ENCODE results near the gene RTN4RL2.
A peak's percentile ranks its signal among the peaks of the same experiment; 100 is the strongest.

RTN4RL2 gene

DNA sequence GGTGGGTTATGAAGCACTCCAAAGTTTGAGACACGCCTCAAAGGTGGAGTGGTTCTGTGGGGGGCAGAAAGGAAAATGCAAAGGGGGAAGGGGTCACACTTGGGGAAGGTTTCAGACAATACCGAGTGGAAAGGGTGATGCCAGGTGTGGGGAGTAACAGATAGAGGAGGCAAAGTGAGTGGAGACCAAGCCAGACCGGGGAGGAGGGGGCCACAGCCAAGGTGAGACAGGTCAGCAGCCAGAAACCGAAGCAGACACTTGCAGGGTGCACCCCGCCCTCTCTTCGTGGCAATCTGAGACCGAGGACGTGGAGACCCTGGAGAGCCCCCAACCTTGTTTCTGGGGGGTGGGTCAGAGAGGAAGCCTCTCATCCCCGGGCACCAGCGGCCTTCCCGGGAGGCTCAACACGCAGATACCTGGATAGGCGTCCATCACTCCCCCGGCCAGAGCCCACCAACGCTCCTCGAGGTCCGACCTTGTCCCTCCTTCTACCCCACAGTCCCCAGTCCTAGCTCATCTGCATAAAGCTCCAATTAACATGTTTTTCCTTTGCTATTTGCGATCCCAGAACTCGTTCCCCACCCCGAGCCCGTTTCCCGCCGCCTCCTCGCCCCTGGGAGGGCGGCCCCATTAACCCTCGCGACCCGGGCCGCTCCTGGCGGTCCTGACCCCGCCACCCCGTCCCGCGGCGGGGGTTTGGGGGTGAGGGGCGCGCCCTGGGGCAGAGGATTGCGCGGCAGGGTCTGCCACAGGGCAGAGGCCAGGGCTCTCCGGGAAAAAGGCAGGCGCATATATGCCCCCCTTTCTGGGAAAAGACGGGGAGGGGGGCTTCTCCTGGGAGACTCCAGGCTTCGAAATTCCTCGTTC is 21.8 kb downstream of the RTN4RL2 start:
- no peak for DNase-seq

DNA sequence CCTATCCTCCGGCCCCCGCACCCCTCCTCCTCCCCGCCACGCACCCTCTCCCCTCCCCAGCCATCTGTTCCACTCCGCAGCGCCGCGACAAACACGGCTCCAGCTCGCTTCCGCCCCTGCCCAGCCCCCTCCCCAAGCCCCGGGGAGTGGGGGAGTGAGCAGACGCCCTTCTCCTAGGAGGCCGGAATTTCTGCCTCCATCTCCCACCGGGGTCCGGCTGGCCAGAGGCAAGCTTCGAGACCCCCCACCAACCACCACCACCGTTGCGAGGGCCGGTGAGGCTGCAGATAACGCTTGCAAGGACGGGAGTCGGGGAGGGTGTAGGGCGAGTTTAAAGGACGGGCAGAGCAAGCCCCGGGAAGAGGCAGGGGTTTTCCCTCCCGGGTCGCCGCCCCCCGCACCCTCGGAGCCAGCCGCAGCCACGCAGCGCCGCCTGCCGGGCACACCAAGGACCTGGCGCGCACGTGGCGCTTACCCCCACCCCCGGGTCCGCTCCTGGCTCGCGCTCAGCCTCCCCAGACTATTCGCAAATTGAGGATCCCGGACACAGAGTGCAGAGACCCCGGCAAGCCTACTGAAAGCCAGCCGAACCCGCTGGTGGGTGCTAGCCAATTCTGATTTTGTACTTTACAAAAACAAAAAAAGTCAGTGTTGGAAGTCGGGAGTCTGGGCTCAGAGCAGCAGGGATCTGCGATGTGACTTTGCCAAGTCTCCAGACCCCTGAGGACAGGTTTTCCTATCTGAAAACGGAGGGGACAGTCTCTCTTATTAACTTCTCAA is 22.6 kb downstream of the RTN4RL2 start:
- DNase-seq = peak; percentile 44

DNA sequence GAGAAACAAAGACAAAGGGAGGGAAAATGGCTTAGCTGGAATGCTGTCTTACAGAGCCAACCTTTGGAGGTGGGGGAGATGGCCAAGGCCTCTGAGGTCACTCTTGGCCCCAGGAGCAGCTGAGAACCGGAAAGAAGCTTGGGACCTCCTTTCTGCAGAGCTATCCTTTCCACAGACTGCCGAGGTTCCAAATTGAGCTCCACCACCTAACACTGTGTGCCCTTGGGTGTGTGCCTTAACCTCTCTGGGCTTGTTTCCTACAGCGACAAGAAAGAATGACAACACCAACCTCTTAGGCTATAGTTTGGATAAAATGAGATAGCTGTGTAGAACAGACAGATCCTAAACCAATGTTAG is 23.2 kb downstream of the RTN4RL2 start:
- no peak for DNase-seq

DNA sequence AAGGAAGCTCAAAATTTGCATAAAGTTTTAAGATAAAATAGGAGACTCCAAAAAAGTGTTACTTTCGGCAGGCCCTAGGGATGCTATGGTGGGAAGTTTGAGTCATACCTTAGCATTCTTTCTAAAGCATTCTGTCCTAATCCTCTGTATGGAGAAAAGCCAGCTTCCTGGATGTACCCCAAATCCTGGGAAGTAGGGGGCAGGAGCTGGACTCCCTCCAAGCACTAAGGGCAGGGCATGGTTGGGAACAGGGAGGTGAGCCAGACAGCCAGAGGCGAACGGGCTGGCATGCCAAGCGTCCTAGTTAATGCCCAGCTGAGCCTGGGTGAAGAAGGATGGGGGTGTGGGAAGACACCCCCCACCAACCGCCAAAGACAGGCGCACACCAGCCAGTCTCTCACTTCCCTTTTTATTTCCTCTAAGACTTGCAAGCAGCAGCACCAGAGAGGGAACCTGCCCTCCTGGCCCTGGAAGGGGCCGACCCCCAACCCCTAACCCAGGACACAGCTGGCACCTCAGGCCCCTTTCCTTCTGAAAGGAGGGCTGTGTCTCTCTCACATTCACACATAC is 23.9 kb downstream of the RTN4RL2 start:
- DNase-seq = no peak

DNA sequence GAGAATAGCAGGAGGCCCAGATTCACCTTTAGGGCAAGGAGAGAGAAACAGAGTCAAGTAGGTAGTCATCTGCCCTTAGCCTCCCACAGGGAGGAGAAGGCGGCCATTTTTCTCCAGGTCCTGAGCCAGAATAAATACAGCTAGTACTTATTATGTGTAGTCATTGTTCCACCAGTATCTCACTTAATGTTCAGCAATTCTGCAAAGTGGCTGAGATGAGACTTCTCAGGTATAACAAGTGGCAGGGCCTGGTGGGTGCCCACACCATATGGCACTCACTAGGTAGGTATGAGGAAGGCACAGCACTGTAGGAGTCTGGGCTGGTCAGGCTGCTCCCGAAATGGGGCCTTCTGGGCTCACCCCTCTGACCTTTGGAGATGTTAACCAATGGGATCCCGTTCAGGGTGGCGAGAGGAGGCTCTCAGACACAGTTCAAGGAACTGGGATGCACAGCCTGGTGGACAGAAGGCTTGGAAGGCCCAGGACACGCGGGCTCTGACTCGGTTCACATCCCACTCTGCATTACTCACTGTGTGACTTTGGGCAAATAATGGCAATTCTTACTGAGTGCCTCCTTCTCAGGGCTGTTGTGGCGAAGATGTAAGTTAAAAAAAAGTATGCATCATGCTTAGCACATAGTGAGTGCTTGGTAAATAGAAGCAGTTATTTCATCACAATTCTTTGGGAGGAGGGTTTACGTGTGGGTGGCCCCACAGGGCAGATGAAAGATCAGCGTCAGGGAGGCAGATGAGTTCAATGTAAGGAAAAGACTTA is 25.1 kb downstream of the RTN4RL2 start:
- no peak for DNase-seq

DNA sequence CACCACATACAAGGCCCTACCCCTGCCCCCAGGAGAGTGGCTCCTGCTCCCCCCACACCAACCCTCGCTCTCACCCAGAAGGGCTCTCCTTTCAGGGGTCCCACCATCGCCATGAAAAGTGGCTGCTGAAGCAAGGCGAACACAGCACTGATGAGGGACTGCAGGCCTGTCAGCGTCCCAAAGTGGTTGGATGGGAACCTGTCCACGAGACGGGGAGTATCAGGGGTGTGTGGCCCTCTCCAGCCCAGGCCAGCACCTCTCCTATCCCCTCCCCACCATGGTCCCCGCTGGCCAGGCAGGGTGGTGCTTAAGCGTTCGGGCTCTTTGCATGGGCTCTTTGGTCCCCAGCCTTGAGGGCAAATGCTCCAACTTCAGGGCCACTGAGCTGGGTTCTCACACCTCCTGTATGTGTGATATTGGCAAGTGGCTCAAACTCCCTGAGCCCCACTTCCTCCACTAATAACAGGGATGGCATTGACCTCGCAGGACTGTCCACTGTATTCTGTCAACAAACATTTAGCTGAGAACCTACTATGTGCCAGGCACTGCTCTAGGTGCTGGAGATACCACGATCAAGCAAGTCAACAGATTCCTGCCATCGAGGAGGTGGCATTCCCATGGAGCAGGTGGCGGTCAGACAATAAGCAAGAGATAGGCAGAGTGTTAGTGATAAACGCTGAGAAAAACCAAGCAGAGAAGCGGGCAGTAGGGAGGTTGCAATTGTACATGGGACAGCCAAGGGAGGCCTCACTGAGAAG is 26.9 kb downstream of the RTN4RL2 start:
- DNase-seq = no peak

DNA sequence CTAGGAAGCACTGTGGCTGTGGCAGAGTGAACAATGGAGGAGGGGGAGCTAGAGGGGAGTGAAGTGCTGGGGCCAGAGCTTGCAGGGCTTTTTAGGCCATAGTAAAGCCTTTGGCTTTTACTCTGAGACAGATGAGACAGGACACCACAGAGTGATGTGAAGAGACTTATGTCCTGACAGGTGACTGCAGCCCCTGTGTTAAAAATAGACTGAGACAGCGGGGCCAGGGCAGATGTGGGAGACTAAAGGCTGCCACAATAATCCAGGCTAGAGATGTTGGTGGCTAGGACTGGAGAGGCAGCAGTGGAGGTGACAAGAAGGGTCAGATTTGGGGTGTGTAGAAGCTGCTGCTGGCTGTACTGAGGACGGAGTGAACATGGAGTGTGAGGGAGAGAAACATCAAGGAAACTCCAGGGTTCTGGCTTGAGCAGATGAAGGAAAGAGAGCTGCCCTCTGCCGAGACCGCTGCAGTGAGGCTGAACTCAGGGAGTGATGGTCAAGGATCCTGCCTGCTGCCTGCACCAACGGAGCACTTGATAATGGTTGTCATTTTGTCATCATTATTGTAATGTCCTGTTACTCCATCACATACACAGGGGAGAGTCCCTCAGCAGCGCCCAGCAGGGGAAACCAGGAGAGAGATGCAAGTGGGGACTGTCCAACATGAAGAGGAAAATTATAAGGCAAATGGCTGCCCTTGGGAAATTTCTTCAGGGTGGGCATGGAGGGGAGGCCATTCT is 27.8 kb downstream of the RTN4RL2 start:
- DNase-seq = no peak

- no peak for DNase-seq
Observed at GRCh38 chr11:57490456-57491248, 30.3 kb downstream of the RTN4RL2 start.

- DNase-seq = peak; percentile 34
Observed at GRCh38 chr11:57491371-57492061, 31.2 kb downstream of the RTN4RL2 start.

DNA sequence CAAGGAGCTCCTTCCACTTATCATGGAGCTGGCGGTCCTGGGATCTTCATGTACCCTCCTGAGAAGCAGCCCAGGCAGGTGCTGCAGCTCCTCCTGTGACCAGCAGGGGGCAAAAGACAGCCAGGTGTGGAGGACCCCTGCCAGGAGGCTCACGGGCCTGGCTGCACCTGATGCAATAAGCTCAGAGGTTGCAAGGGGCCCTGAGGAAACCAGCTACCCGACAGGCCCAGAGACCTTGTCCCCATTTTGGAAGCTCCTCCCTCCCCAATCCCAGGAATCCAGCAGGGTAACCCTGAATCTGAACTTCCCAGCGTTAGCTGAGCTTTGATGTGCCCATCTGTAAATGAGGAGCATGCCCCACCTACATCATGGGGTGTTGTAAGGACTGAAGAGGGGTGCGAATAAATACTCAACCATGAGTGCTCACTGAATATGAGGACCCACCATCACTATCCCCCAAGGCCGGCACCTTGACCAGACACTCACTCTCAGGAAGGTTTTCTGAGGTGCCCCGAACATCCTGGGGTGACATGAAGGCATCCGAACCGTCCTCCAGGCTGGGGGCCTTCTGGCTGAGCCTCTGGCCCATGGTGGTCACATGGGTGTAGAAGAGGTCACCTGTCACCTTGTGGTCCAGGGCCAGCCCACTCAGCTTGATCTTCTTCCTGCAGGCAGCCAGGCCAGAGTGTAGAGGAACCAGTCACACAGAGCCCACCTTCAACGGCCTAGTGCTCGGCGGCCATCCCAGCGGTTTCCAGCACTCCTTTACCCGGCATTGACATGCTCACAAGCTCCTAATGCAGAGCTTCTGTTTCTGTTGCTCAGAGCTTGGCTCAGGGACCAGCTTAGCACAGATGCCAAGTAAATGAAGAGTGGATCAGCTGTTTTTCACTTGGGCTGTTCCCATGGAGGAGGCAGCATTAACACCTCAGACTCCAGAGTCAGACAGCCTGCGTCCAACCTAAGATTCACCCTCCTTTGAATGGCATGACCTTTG is 33.5 kb downstream of the RTN4RL2 start:
- DNase-seq = peak; percentile 76

DNA sequence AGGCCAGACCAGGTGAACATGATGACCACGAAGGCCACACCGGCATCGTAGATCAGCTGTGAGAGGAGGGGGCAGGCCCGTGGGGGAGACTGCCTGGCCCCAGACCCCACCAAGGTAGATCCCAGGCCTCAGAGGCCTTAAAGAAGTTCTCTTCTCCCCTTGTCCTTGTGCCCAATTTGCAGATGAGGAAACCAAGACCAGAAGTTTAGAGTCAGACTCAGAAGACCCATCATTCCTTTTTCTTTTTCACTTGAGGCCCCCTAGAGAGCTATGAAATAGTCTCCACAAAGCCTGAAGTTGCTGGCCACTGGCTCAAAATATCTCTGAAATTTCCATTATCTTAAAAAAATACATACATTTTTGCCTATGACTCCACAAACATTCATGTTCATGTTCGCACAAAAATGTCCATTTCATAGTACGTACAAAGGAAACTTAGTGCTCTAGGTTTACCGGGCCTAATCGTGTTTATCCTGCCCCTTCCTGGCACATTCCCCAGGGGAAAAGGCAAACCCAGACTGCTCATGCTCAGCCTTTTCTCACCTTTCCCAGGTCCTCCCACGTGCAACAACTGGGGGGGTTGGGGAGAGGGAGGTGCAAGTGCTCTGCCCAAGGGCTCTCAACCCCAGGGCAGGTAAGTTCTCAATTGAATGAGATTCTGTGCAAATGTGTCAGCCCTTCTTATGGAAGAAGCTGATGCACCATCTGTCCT is 35.9 kb downstream of the RTN4RL2 start:
- no peak for DNase-seq

- DNase-seq = no peak
Observed at GRCh38 chr11:57497303-57498247, 37.2 kb downstream of the RTN4RL2 start.

DNA sequence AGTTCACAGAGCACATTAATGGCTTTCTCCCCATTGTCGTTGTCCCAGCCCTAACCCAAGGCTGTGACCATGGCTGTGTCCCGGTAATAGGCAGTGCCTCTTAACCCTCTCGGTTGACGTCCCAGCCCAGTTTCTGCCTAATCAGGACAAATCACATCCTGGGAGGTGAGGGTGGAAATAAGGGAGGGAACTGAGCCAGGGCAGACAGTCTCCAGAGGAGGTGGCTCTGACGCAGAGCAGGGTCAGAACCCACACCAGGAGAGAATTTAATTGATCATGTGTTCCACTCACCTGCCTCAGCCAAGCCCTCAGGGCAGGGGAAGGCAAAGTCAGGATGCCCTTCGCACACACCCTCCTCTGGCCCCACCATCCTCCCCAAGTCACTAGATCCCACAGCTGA is 38.2 kb downstream of the RTN4RL2 start:
- no peak for DNase-seq

- DNase-seq = no peak
Observed at GRCh38 chr11:57499413-57499982, 39.2 kb downstream of the RTN4RL2 start.

GRCh38 chr11:57499983-57500461 is 39.7 kb downstream of the RTN4RL2 start:
- no peak for DNase-seq

DNA sequence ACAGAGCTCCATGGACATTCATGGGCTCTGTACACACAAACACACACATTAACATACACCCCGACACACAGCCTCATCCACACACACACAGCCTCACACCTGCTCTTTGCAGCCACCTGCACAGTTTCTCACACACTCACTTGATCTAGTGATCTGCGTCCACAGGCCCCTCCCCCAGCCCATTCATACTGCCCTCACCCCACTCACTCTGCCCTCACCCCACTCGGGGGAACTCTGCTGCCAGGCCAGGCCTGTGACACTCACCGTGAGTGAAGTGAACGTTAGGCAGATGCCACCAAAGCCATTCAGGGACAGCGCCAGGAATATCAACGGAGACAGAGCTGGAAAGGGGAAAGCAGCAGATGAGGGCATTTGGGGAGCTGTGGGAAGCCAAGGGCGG is 40.2 kb downstream of the RTN4RL2 start:
- DNase-seq = no peak

Measured in activated gamma-delta T cell treated with Interleukin-2 at 50 U/mL for 16 hours (primary cell).